D721Med (cell line): ENCODE measurements around the gene OOSP2.
"Not testable (repeated sequence)": the region's sequence is repeated elsewhere in the genome, so short reads cannot be mapped to it uniquely, and the experiment has no call there.

ENCODE experiments used
- DNase-seq: peaks from one replicate; pipeline ENCODE4 v3.0.0; 2011; ENCODE audit warnings: low spot score; ENCODE audit not compliant: insufficient read length
- FAIRE-seq: peaks from 2 replicates; lab custom pipeline; 2011; peaks lifted over from hg19 to GRCh38; lab: Jason Lieb, UNC
- CTCF ChIP-seq: IDR thresholded peaks from 2 replicates; pipeline ENCODE4 v1.5.1; 2012; ENCODE audit warnings: mild to moderate bottlenecking, control low read depth; ENCODE audit not compliant: insufficient read depth; ENCODE audit errors: missing control alignments

Gene OOSP2

DNA sequence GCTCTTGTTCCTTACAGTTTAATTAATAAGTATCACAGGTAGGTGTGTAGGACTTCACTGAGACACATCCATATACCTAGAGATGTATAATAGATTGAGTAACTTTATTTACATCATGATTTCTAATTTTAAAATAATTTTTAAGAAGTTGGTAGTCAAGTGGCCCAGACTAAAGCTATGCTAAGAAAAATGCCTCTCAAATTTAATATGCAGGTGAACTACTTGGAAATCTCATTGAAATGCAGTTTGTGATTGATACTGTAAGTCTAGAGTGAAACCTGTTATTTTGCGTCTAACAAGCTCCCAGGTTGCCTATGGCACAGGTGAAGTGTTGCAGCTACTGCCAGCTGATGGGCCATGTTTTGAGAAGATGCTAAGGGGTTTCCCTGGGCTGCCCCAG is 23.3 kb upstream of the OOSP2 start, which contains the start of gene OOSP4B:
Gene OOSP4B, plus strand, starts transcription at position 301 of the 400 bp plus-strand sequence.
- DNase-seq (no peak), FAIRE-seq (no peak)
- no peak for TF ChIP-seq CTCF

DNA sequence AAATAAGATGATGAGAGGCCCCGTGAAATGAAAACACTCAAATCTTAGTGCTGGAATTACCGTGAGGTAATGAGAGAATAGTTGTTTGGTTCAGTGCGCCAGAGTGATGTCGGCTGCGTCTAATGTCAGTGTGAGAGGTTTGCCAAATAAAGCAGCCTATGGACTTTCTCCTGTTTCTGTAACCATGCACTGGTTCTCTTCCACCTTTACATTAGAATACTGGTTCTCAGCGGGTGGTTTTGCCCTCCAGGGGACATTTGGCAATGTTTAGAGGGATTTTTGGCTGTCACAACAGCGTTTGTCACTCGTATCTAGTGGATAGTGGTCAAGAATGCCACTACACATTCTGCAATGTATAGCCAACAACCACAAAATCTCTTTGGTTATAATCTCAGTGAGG is 22.2 kb upstream of the OOSP2 start:
- no peak for FAIRE-seq
- DNase-seq, result no peak
- no peak for TF ChIP-seq CTCF

- not testable (repeated sequence) for FAIRE-seq, DNase-seq
Observed at GRCh38 chr11:60020376-60020775, 19.8 kb upstream of the OOSP2 start.

- FAIRE-seq, result no peak
- TF ChIP-seq CTCF, result no peak
- DNase-seq, result no peak
Observed at GRCh38 chr11:60029015-60029632, 11.1 kb upstream of the OOSP2 start.

DNA sequence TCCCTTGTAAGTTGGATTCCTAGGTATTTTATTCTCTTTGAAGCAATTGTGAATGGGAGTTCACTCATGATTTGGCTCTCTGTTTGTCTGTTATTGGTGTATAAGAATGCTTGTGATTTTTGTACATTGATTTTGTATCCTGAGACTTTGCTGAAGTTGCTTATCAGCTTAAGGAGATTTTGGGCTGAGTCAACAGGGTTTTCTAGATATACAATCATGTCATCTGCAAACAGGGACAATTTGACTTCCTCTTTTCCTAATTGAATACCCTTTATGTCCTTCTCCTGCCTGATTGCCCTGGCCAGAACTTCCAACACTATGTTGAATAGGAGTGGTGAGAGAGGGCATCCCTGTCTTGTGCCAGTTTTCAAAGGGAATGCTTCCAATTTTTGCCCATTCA is 10.2 kb downstream of the OOSP2 start:
- not testable (repeated sequence) for FAIRE-seq, DNase-seq

- FAIRE-seq, DNase-seq: not testable (repeated sequence)
Observed at GRCh38 chr11:60050839-60051238, 10.6 kb downstream of the OOSP2 start.

GRCh38 chr11:60056349-60056969 is 16.2 kb downstream of the OOSP2 start, which contains the start of gene MS4A3:
MS4A3 (plus strand) TSS chr11:60056665; CDS start chr11:60061161, 4,496 bp downstream.
- no peak for FAIRE-seq
- no peak for DNase-seq
- no peak for TF ChIP-seq CTCF

DNA sequence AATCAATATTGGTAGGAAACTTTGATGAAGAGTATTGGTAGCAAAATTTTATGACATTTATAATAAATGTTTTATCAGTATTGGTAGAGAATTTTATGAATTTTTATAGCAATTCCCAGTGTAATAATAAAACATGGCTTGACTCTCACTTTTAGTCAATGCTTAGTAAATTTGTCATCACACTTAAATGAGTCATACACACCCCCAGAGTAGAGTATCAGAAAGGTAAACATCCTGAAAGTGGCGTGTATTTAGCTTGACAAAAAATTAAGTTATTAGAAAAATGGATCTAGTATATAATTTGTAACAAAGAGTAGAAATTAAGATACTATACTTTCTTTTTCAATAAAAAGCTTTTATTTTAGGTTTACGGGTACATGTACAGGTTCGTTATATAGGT is 18.8 kb downstream of the OOSP2 start:
- no peak for TF ChIP-seq CTCF
- FAIRE-seq (no peak), DNase-seq (no peak)
